ENCODE results near the gene PTH2R. TPM values are rescaled to one million over a fixed set of nuclear protein-coding genes. Genes with fewer than 3 reads are reported as not detected.

Gene PTH2R
- total RNA-seq, 6 experiments from 2014 or later = 0.07 to 0.19 (median 0.16) TPM; not detected in 3

GRCh38 chr2:208463721-208464120, 57.1 kb downstream of the PTH2R start:
- intact Hi-C loops (cut with DNase I) = no loop called here
- ATAC-seq (no peak), DNase-seq (no peak)
- Histone ChIP-seq H3K4me3 (no peak overlapping the region), H3K9me3 (no peaks in the 10 kb centered on the region), H3K27me3 (no peaks in the 10 kb centered on the region), H3K27ac (no peak overlapping the region), H3K4me1 (peaks cover 0 to 3% (median 0%) of the 10 kb centered on the region in 4 donors), H3K36me3 (no peaks in the 10 kb centered on the region)
- TF ChIP-seq POLR2A (IDR thresholded peaks at IDR 0.05) (no peak), CTCF (IDR thresholded peaks at IDR 0.05) (no peak)
- 33% methylated on average over 3 of the region's 3 CpGs for WGBS (ENCODE audit: insufficient coverage, low coverage, low lambda C conversion rate, missing lambda C conversion rate)

- WGBS (ENCODE audit: insufficient coverage, low coverage, low lambda C conversion rate, missing lambda C conversion rate) = 65% methylated on average over 8 of the region's 8 CpGs
- H3K9me3 ChIP-seq = no peaks in the 10 kb centered on the region
- H3K27me3 ChIP-seq = no peaks in the 10 kb centered on the region
- DNase-seq (no peak), ATAC-seq (no peak)
- H3K36me3 ChIP-seq = no peaks in the 10 kb centered on the region
- intact Hi-C loops (cut with DNase I) = no loop called here
- no peak overlapping the region for H3K4me3 ChIP-seq
- TF ChIP-seq CTCF (IDR thresholded peaks at IDR 0.05) = no peak
- peaks cover 0 to 3% (median 0%) of the 10 kb centered on the region in 4 donors for H3K4me1 ChIP-seq
- no peak overlapping the region for H3K27ac ChIP-seq
Observed at GRCh38 chr2:208464205-208464604, 57.6 kb downstream of the PTH2R start.

- Histone ChIP-seq H3K9me3 (no peaks in the 10 kb centered on the region), H3K36me3 (no peaks in the 10 kb centered on the region), H3K27ac (no peak overlapping the region), H3K4me1 (peaks cover 0 to 3% (median 0%) of the 10 kb centered on the region in 4 donors), H3K4me3 (no peak overlapping the region), H3K27me3 (no peaks in the 10 kb centered on the region)
- intact Hi-C loops (cut with DNase I) = no loop called here
- ATAC-seq (peak; percentile 69 to 81 (median 71)), DNase-seq (no peak)
- TF ChIP-seq POLR2A (IDR thresholded peaks at IDR 0.05) (no peak), CTCF (IDR thresholded peaks at IDR 0.05) (peak; percentile 47 to 65 (median 54))
- WGBS (ENCODE audit: insufficient coverage, low coverage, low lambda C conversion rate, missing lambda C conversion rate) = 29% methylated on average over 6 of the region's 6 CpGs
Observed at GRCh38 chr2:208466151-208466919, 59.7 kb downstream of the PTH2R start.

GRCh38 chr2:208466920-208467298, 60.3 kb downstream of the PTH2R start:
- no peak overlapping the region for H3K27ac ChIP-seq
- intact Hi-C loops (cut with DNase I) = no loop called here
- H3K4me3 ChIP-seq = no peak overlapping the region
- WGBS (ENCODE audit: insufficient coverage, low coverage, low lambda C conversion rate, missing lambda C conversion rate) = 14% methylated on average over 1 of the region's 1 CpG
- H3K4me1 ChIP-seq = peaks cover 0 to 3% (median 0%) of the 10 kb centered on the region in 4 donors
- H3K27me3 ChIP-seq = no peaks in the 10 kb centered on the region
- H3K9me3 ChIP-seq = no peaks in the 10 kb centered on the region
- ATAC-seq = no peak
- H3K36me3 ChIP-seq = no peaks in the 10 kb centered on the region
- no peak for TF ChIP-seq CTCF (IDR thresholded peaks at IDR 0.05)
- TF ChIP-seq POLR2A (IDR thresholded peaks at IDR 0.05) = no peak
- no peak for DNase-seq

Measured in right lobe of liver (tissue), 6 donors.